M059J (cell line): Measurements from ENCODE around the gene LARP4. TPM values are rescaled to one million over a fixed set of nuclear protein-coding genes. Genes with fewer than 3 reads are reported as not detected.
A peak's percentile ranks its signal among the peaks of the same experiment; 100 is the strongest.
"Not testable (repeated sequence)": the region's sequence is repeated elsewhere in the genome, so short reads cannot be mapped to it uniquely, and the experiment has no call there.

Source experiments
- DNase-seq: peaks from one replicate; pipeline ENCODE4 v3.0.0-alpha.2; 2012; ENCODE audit warnings: low read depth
- total RNA-seq: library from RNA; depleted of rRNA; stranded (reverse); fragments of >200 nt; shearing (Covaris generic); gene quantifications from 2 replicates; pipeline ENCODE4 v1.2.3, GENCODE V29; 2014

Gene LARP4
- total RNA-seq, 1 experiment from 2014 or later: 21.1 TPM

DNA sequence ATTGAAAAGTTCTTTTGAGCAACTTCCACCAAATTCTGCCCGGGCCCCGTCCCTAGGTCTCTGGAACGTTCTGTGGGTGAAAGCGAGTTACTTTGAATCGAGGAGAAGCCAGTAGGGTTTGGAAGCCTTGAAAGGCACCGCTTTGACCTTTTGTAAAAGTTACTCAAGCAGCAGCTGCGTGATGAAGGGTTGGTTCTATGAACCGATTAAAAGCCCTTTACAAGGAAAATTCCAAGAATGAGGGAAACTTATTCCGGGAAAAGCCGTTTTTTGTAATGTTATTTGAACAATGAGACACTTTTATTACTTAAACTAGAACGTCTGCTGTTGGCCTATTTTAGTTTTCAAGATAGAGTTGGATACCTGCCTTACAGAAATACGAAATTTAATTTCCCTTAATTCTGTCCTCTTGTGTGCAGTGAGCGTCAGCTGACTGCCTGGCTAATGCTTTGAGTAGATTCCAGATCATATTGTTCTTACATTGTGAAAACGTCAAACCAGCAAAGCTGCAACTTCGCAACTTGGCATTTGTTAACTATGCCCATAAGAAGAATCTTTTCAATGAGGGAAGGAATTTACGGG is 906 bp downstream of the LARP4 start:
- peak; percentile 36 for DNase-seq

GRCh38 chr12:50402264-50403000 is 1.7 kb downstream of the LARP4 start:
- no peak for DNase-seq

- DNase-seq: no peak
Observed at GRCh38 chr12:50403001-50403440, 2.3 kb downstream of the LARP4 start.

DNA sequence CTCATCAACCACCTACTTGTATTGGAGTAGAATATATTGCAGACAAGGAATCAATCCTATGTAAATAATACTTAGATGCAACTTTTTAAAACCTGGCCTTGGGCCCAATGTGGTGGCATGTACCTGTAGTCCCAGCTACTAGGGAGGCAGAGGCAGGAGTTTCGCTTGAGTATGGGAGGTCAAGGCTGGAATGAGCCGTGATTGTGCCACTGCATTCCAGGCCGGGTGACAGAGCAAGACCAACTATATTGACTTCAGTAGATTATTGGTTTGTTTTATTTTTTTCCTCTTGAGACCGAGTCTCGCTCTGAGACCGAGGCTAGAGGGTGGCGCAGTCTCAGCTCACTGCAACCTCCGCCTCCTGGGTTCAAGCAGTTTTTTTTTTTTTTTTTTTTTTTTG is 3.6 kb downstream of the LARP4 start:
- DNase-seq: no peak

DNA sequence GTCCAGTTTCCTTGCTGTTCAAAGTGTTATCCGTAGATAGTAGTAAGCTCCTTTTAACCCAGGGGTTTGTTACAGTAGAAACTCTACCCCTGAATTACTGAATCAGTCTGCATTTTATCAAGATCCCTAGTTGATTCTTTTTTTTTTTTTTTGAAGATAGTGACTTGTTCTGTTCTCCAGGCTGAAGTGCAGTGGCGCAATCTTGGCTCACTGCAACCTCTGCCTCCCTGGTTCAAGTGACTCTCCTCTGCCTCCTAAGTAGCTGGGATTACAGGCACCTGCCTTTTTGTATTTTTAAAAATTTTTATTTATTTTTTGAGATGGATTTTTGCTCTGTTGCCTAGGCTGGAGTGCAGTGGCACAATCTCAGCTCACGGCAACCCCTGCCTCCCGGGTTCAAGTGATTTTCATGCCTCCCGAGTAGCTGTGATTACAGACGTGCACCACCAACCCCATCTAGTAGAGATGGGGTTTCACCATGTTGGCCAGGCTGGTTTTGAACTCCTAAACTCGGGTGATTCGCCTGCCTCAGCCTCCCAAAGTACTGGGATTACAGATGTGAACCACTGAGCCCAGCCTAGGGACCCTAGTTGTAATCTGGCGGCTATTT is 10.5 kb downstream of the LARP4 start:
- DNase-seq: no peak

DNA sequence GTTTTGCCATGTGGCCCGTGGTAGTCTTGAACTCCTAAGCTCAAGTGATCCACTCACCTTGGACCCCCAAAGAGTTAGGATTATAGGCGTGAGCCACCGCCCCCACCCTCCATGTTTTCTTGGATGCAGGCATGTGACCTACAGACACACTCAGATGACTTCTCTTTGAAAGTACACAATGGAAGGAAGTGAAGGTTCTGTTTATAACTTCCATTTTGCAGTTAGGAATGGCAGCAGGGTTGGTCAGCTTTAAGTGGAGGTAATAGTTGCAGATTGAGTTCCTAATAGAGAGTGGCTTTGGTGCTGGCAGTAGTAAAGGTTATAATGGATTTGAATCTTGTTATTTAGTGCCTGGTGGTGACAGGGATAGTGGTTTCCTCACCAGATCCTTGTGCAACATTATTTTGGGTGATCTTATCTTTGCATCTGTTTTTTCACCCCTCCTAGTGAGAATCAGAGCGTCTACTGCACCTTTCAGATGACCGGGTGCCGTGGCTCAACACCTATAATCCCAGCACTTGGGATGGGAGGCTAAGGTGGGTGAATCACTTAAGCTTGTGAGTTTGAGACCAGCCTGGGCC is 15.3 kb downstream of the LARP4 start:
- no peak for DNase-seq

DNA sequence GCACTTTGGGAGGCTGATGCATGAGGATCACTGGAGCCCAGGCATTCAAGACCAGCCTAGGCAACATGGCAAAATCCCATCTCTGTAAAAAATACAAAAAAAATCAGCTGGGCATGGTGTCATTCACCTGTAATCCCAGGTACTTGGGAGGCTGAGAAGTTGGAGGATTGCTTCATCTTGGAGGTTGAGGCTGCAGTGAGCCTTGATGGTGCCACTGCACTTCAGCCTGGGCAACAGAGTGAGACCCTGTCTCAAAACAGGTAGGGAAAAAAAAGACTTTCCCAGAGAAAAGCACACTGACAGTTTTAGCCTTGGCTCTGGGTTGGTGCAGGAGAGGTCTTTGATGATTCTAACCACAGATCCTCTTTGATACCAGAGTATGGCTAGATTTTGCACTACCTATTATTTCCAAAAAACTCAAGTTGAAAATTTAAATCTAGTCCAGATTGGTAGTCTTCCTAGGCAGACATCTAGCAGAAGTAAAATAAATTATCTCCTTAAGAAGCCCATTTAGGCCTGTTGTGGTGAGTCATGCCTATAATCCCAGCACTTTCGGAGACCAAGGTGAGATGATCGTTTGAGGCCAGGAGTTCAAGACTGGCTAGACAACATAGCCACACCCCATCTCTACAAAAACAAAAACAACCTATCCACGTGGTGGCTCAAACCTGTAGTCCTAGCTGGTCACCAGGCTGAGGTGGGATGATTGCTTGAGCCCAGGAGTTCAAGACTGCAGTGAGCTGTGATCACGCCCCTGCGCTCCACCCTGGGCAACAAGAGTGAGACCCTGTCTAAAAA is 18.6 kb downstream of the LARP4 start:
- DNase-seq: peak; percentile 51

DNA sequence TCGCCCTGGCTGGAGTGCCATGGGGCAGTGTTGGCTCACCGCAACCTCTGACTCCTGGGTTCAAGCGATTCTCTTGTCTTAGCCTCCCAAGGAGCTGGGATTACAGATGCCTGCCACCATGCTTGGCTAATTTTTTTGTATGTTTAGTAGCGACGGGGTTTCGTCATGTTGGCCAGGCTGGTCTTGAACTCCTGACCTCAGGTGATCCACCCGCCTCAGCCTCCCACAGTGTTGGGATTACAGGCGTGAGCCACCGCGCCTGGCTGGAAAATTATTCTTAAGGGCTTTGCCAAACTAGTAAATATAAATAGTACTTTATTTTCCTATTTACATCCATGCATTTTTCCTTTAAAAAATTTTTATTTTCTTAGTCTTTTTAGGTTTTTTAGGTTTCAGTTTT is 22.2 kb downstream of the LARP4 start:
- not testable (repeated sequence) for DNase-seq

DNA sequence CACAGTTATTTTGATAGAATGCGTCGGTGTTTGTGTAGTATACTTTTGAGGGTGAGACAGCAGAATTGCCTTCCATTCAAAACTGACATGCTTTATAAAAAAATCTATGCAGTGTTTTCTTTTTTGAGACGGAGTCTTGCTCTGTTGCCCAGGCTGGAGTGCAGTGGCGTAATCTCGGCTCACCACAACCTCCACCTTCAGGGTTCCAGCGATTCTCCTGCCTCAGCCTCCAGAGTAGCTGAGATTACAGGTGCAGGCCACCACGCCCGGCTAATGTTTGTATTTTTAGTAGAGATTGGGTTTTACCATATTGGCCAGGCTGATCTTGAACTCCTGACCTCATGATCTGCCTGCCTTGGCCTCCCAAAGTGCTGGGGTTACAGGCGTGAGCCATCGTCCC is 22.7 kb downstream of the LARP4 start:
- DNase-seq: not testable (repeated sequence)

DNA sequence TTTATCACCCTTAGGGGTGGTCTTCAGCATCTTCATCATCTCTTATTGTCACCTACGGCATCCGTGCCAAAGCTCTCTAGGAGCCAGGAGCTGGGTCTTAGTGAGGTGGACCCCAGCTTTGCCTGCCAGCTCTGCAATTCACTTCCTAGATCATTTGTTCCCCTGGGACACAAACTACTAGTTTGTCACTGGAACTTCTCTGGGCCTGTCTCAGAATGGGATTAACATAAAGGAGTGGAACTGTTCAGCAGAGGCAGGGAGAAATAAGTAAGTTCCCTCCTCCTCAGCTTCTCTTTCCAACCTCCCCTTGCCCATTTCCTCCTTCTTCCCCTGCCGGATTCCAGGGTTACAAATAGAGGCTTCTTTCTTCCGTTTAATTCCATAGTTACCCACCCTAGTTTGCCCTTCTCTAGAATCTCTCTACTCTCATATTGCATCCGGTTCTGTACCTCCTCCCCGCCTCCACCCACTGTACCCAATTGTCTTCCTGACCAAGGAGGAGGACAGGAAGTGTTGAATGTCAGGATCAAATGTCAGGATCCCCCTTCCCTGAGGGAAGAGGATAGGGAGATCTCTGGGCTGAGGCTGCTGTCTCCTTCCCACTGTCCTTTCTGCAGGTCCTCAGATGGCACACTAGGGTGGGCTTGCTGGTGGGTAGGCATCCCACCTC is 25.0 kb downstream of the LARP4 start:
- DNase-seq: no peak

GRCh38 chr12:50431656-50432055 is 31.0 kb downstream of the LARP4 start:
- not testable (repeated sequence) for DNase-seq

DNA sequence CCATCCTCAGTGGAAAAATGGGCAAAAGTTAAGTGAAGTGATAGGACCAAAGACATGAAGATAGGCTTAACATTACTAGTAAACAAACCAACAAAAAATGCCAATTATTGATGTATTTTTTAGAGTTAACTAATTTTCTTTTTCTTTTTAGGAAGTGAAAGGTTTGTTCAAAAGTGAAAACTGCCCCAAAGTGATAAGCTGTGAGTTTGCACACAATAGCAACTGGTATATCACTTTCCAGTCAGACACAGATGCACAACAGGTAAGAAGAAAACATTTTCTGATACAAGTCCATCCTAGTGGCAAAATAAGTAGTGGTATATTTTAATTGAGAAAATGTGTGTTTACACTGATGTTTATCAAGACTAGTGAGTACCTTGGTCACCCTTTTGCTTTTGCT is 39.6 kb downstream of the LARP4 start:
- DNase-seq: no peak

- no peak for DNase-seq
Observed at GRCh38 chr12:50441763-50442162, 41.1 kb downstream of the LARP4 start.

DNA sequence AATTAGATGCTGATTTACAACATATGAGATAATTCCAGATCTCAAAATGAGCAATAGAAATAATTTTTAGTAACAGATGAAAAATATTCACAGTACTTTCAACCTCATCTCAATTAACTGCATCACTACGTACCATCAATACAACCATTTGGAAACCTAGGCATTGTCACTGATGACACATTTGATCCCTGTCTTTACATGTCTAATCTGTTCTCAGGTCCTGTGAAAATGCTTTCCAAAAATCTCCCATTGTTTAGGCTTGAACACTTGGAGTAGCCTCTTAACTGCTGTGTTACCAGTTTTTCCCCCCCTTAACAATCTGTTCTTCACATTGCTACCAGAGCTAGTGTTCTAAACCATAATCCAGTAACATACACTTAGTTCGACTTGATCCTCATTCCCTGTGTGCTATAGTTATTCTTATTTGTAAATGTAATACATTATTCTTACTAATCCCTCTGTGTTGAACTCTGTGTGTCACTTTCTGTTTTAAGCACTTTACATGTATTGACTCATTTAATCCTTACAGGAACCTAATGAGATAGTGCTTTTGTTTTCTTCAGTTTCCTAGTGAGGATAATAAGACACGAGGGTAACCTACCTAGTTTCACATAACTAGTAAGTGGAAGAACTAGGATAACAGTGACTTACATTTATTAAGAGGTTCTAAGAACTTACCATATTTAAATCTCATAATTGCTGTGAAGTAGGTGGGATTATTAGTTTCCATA is 41.7 kb downstream of the LARP4 start:
- no peak for DNase-seq

DNA sequence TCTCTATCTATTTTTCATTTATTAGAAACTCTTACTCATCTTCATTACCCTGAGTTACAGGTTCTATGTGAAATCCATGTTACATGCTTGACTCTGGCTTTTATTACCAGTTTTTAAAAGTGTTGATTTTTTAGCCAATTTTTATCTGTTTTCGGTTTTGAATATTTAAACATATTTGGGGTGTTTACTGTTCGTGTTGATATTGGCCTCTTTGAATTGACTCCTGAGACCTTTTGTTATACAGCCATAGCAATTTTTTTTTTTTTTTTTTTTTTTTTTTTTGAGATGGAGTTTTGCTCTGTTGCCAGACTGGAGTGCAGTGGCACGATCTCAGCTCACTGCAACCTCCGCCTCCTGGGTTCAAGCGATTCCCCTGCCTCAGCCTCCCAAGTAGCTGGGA is 49.0 kb downstream of the LARP4 start:
- DNase-seq: not testable (repeated sequence)

GRCh38 chr12:50452795-50453194 is 52.1 kb downstream of the LARP4 start:
- DNase-seq: no peak

DNA sequence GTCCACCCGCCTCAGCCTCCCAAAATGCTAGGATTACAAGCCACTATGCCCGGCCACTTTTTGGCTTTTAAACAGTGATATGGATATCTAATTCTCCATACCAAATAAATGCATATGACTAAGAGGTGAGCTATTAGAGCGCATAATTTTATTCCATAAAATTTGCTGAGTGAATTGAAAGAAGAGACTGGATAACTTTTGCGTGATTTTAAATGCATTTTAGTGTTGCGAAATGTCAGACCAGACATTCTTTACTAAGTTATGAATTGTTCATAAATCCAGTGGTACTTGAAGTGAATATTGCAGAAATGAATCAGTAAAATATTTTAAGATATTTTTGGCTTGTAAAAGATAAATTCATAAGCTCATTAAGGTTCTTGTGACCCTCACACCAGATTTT is 53.2 kb downstream of the LARP4 start:
- DNase-seq: no peak

- DNase-seq: peak; percentile 29
Observed at GRCh38 chr12:50458606-50459005, 57.9 kb downstream of the LARP4 start.

GRCh38 chr12:50467439-50467838 is 66.8 kb downstream of the LARP4 start:
- no peak for DNase-seq

GRCh38 chr12:50477241-50477832 is 76.7 kb downstream of the LARP4 start:
- no peak for DNase-seq
